ENCODE results near the gene GJA3.

The GJA3 gene

GRCh38 chr13:20160306-20161274 is at the start of gene GJA3:
TSS of gene GJA3 (minus strand) at chr13:20161052. CDS start at chr13:20143288, 17,764 bp downstream.
- ChIA-PET CTCF (interaction anchor here (0.6 to 1.3 kb wide), 6 partner anchors 32 to 528 kb away, joined by 3 to 4 read pairs (median 4); no protein-coding TSS in a partner anchor), POLR2A (ENCODE audit: low non-redundant PET) (no interaction called here)
- H3K27ac ChIP-seq: no peak within 1 kb of the TSS
- TF ChIP-seq, protein P1, sequence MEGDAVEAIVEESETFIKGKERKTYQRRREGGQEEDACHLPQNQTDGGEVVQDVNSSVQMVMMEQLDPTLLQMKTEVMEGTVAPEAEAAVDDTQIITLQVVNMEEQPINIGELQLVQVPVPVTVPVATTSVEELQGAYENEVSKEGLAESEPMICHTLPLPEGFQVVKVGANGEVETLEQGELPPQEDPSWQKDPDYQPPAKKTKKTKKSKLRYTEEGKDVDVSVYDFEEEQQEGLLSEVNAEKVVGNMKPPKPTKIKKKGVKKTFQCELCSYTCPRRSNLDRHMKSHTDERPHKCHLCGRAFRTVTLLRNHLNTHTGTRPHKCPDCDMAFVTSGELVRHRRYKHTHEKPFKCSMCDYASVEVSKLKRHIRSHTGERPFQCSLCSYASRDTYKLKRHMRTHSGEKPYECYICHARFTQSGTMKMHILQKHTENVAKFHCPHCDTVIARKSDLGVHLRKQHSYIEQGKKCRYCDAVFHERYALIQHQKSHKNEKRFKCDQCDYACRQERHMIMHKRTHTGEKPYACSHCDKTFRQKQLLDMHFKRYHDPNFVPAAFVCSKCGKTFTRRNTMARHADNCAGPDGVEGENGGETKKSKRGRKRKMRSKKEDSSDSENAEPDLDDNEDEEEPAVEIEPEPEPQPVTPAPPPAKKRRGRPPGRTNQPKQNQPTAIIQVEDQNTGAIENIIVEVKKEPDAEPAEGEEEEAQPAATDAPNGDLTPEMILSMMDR (conservative IDR thresholded peaks at IDR 0.05; ENCODE audit: low read depth): no peak
- peak; percentile 49 for DNase-seq (ENCODE audit: low spot score)

GRCh38 chr13:20209948-20210347 is 49.1 kb upstream of the GJA3 start:
- DNase-seq (ENCODE audit: low spot score): no peak
- H3K27ac ChIP-seq: no peak overlapping the region
- ChIA-PET POLR2A (ENCODE audit: low non-redundant PET) (interaction anchor here (0.7 kb wide), 1 partner anchor 117 kb away, joined by 3 read pairs; no protein-coding TSS in a partner anchor), CTCF (interaction anchor here (0.7 kb wide), 1 partner anchor 1290 kb away, joined by 3 read pairs; no protein-coding TSS in a partner anchor)
- TF ChIP-seq, protein P1 (conservative IDR thresholded peaks at IDR 0.05; ENCODE audit: low read depth): no peak

DNA sequence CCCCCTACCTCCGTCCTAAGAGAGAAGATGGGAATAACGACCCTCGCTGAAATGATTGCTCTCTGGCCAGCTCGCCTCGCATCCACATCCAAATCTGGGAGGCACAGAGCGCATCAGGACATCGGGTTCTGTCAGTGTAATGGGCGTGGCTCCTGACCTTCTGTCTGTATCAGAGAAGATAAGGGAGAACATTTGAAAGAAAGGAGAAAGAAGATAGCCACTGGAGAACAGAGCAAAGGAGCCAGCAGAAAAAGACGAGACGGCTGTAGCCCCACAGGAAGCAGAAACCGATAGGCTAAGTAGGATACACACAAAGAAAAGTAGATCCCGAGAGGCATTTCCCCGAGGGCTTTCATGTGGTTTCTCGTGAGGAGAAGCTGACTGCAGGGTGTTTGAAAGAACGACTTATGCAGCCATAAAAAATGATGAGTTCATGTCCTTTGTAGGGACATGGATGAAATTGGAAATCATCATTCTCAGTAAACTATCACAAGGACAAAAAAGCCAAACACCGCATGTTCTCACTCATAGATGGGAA is 45.9 kb upstream of the GJA3 start:
- TF ChIP-seq, protein P1 (conservative IDR thresholded peaks at IDR 0.05; ENCODE audit: low read depth): no peak
- ChIA-PET POLR2A (ENCODE audit: low non-redundant PET) (no interaction called here), CTCF (no interaction called here)
- no peak for DNase-seq (ENCODE audit: low spot score)
- no peak overlapping the region for H3K27ac ChIP-seq

DNA sequence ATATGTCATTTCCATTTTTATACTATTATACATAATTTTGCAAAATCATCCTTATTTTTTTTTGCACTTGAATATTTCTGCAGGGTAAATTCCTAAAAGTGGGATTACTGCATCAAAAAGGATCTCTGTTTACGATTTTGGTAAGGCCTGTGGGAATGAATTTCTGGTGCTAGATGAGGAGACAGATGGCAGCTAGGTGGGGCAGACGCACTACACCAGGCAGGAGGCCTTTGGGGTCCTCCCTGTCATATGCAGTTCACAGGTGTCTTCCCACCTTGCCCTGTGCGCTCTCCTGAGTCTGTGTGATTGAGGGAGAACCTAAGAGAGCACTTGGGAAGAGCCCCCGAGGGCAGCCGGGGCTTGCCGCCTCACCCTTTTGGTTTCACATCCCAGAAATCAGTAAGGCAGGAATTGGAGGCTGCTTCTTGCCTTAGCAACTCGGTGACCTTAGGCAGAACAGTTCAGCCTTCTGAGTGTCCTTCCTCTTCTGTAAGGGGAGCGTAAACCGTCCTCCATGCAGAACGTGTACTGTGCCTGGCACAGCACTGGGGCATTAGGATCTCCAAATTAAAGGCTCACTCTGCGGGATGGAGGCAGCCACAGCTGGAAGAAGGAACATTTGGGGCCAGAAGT is 45.3 kb upstream of the GJA3 start:
- TF ChIP-seq, protein P1 (conservative IDR thresholded peaks at IDR 0.05; ENCODE audit: low read depth): no peak
- ChIA-PET CTCF (interaction anchor here (0.7 kb wide), 1 partner anchor 9 kb away, joined by 5 read pairs; no protein-coding TSS in a partner anchor), POLR2A (ENCODE audit: low non-redundant PET) (no interaction called here)
- H3K27ac ChIP-seq: no peak overlapping the region
- no peak for DNase-seq (ENCODE audit: low spot score)

DNA sequence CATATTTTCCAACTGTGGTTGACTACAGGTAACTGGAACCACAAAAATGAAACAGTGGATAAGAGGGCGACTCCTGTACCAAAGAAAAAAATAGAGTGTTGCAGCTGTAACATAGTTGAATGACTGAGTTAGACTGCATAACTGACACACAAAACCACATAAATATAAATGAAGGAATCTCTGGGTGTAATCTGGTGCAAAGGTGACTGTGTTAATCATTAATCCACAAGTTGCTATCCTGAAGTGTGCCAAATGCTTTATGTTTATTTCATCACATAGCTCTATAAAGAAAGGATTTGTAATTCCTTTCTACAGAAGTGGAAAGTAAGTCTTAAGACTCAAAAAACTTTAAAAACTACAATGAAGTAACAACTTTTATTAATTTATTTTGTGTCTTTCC is 37.9 kb upstream of the GJA3 start:
- H3K27ac ChIP-seq: no peak overlapping the region
- ChIA-PET POLR2A (ENCODE audit: low non-redundant PET) (no interaction called here), CTCF (interaction anchor here (0.5 to 1.2 kb wide), 4 partner anchors 35 to 629 kb away, joined by 3 to 6 read pairs (median 4); no protein-coding TSS in a partner anchor)
- TF ChIP-seq, protein P1 (conservative IDR thresholded peaks at IDR 0.05; ENCODE audit: low read depth): no peak
- no peak for DNase-seq (ENCODE audit: low spot score)

- no peak overlapping the region for H3K27ac ChIP-seq
- TF ChIP-seq, protein P1 (conservative IDR thresholded peaks at IDR 0.05; ENCODE audit: low read depth): peak; percentile 77
- CTCF ChIA-PET: interaction anchor here (0.5 to 1.5 kb wide), 19 partner anchors 9 to 728 kb away, joined by 3 to 9 read pairs (median 4); no protein-coding TSS in a partner anchor
- POLR2A ChIA-PET (ENCODE audit: low non-redundant PET): no interaction called here
- DNase-seq (ENCODE audit: low spot score): peak; percentile 50
These were observed 36.5 kb upstream of the GJA3 start for GRCh38 chr13:20197361-20197834.
